Aorta (tissue), 5 donors: Measurements from ENCODE around the gene ALS2. TPM values are rescaled to one million over a fixed set of nuclear protein-coding genes. Genes with fewer than 3 reads are reported as not detected.
"Not testable (repeated sequence)": the region's sequence is repeated elsewhere in the genome, so short reads cannot be mapped to it uniquely, and the experiment has no call there.

ENCODE experiments used
- ATAC-seq: fragments of 200-7000 bp; cut with Tn5 transposase; one replicate; pipeline ENCODE4 v1.9.1; 2022; ENCODE audit warnings: moderate library complexity; ENCODE audit not compliant: low FRiP score
- DNase-seq, 2 donors: peaks; one replicate each; pipeline ENCODE4 v3.0.0-alpha.2; 2020
- H3K27ac ChIP-seq, 2 donors: one replicate each; pipeline ENCODE4 v1.5.1; 2013; ENCODE audit warnings: low read length in 2 of 2, mild to moderate bottlenecking in 2 of 2, moderate library complexity in 2 of 2, control low read depth in 1 of 2, inconsistent platforms in 1 of 2, low read depth in 1 of 2
- H3K27me3 ChIP-seq, 2 donors: one replicate each; pipeline ENCODE4 v1.6.1; 2013; ENCODE audit warnings: control low read depth in 1 of 2, low read length in 1 of 2, mild to moderate bottlenecking in 1 of 2, moderate library complexity in 1 of 2; ENCODE audit not compliant: insufficient read depth in 2 of 2, control insufficient read depth in 1 of 2
- H3K36me3 ChIP-seq, 2 donors: one replicate each; pipeline ENCODE4 v1.6.1; 2013; ENCODE audit warnings: control low read depth in 1 of 2, low read length in 1 of 2, mild to moderate bottlenecking in 1 of 2; ENCODE audit not compliant: insufficient read depth in 2 of 2, control insufficient read depth in 1 of 2
- H3K4me1 ChIP-seq, 2 donors: one replicate each; pipeline ENCODE4 v1.6.1; 2013; ENCODE audit warnings: low read length in 2 of 2, control low read depth in 1 of 2, mild to moderate bottlenecking in 1 of 2, moderate library complexity in 1 of 2; ENCODE audit not compliant: insufficient read depth in 2 of 2, control insufficient read depth in 1 of 2
- H3K4me3 ChIP-seq, 2 donors: one replicate each; pipeline ENCODE4 v1.5.1; 2013; ENCODE audit warnings: low read length in 2 of 2, control low read depth in 1 of 2, mild to moderate bottlenecking in 1 of 2
- H3K9me3 ChIP-seq: one replicate; pipeline ENCODE4 v1.6.1; 2013; ENCODE audit warnings: mild to moderate bottlenecking, low read length; ENCODE audit not compliant: control insufficient read depth
- WGBS, 2 donors: extraction: QIAGEN DNeasy Blood & Tissue Kit; methylation state at CpG; one replicate each; pipeline ENCODE4 v1.1.7; 2013; 5-methylcytosine and 5-hydroxymethylcytosine counted together
- intact Hi-C, 2 donors: fragments of 100-400 bp; cut with DNase I; formaldehyde crosslinking; loops; one replicate each; pipeline versions ENCODE4 v1.14.2 to v1.15.0; 2022
- polyA plus RNA-seq, 2 donors: library from polyadenylated mRNA; stranded (reverse); fragments of 200-250 nt; gene quantifications; one replicate each; pipeline ENCODE4 v1.2.3, GENCODE V29; 2013
- total RNA-seq, 2 donors: library from RNA; stranded (reverse); fragmentation: NEBNext Ultra II Directional; extraction: Animal tissue kit (Norgen Biotek cat#: 25700); gene quantifications; one replicate each; pipeline ENCODE4 v1.2.1, GENCODE V29; 2021
- donor health status: healthy with polysubstance abuse.
- donor health status: Bipolar disorder and iron deficiency.
- donor health status: DM: no; HTN: no; CAD: no.
- donor health status: DM: no; HTN: no; CAD: no.
- donor health status: DM: yes; HTN: yes; CAD: no.

Gene ALS2
- total and polyA plus RNA-seq, 4 donors = 9.2 to 26.4 (median 17.2) TPM

- H3K4me1 ChIP-seq = peaks cover 0 to 2% of the 10 kb centered on the region in 2 donors
- H3K27me3 ChIP-seq = no peaks in the 10 kb centered on the region
- 85 to 89% methylated on average over 9 of the region's 9 CpGs for WGBS, 2 donors
- no peak overlapping the region for H3K4me3 ChIP-seq
- no peak for ATAC-seq
- DNase-seq = no peak
- intact Hi-C loops = no loop called here
- no peaks in the 10 kb centered on the region for H3K36me3 ChIP-seq
- no peak overlapping the region for H3K27ac ChIP-seq
- H3K9me3 ChIP-seq = no peaks in the 10 kb centered on the region
Measured at GRCh38 chr2:201813996-201814760, 33.4 kb upstream of the ALS2 start.

GRCh38 chr2:201810604-201811003 is 29.9 kb upstream of the ALS2 start:
- 93 to 94% methylated on average over 7 of the region's 7 CpGs for WGBS, 2 donors
- H3K4me1 ChIP-seq, H3K9me3 ChIP-seq, H3K36me3 ChIP-seq, ATAC-seq, DNase-seq, H3K27ac ChIP-seq, H3K4me3 ChIP-seq, intact Hi-C loops, H3K27me3 ChIP-seq: not testable (repeated sequence)

GRCh38 chr2:201809633-201810032 is 28.9 kb upstream of the ALS2 start:
- Histone ChIP-seq H3K4me1 (peaks cover 2 to 5% of the 10 kb centered on the region in 2 donors), H3K27me3 (no peaks in the 10 kb centered on the region), H3K36me3 (no peaks in the 10 kb centered on the region), H3K27ac (no peak overlapping the region), H3K9me3 (no peaks in the 10 kb centered on the region), H3K4me3 (no peak overlapping the region)
- no peak for DNase-seq
- 92 to 95% methylated on average over 4 of the region's 4 CpGs for WGBS, 2 donors
- ATAC-seq = no peak
- intact Hi-C loops = loop anchor here in 1 of 2 donors (2.0 kb wide), 1 partner anchor 29 kb away; no protein-coding TSS in a partner anchor

GRCh38 chr2:201808027-201808426 is 27.3 kb upstream of the ALS2 start:
- WGBS, 2 donors = 67 to 69% methylated on average over 2 of the region's 2 CpGs
- DNase-seq (no peak), ATAC-seq (no peak)
- no peaks in the 10 kb centered on the region for H3K27me3 ChIP-seq
- H3K9me3 ChIP-seq = no peaks in the 10 kb centered on the region
- peaks cover 2 to 5% of the 10 kb centered on the region in 2 donors for H3K4me1 ChIP-seq
- intact Hi-C loops = loop anchor here in 1 of 2 donors (2.0 kb wide), 1 partner anchor 31 kb away; no protein-coding TSS in a partner anchor
- no peaks in the 10 kb centered on the region for H3K36me3 ChIP-seq
- no peak overlapping the region for H3K4me3 ChIP-seq
- H3K27ac ChIP-seq = peak overlapping the region; percentile 73 to 95

- Histone ChIP-seq H3K4me3 (no peak overlapping the region), H3K9me3 (no peaks in the 10 kb centered on the region), H3K36me3 (no peaks in the 10 kb centered on the region), H3K4me1 (peaks cover 2 to 5% of the 10 kb centered on the region in 2 donors), H3K27me3 (no peaks in the 10 kb centered on the region), H3K27ac (peak overlapping the region; percentile 73 to 95)
- DNase-seq (peak; percentile 51 to 80), ATAC-seq (peak; percentile 87)
- 23 to 27% methylated on average over 8 of the region's 8 CpGs for WGBS, 2 donors
- intact Hi-C loops = no loop called here
Measured at GRCh38 chr2:201807452-201807999, 26.8 kb upstream of the ALS2 start.

- peak; percentile 56 for ATAC-seq
- intact Hi-C loops = no loop called here
- no peaks in the 10 kb centered on the region for H3K27me3 ChIP-seq
- H3K36me3 ChIP-seq = no peaks in the 10 kb centered on the region
- no peak within 1 kb of the TSS for H3K4me3 ChIP-seq
- 32% methylated on average over 10 of the region's 10 CpGs for WGBS, 2 donors
- H3K27ac ChIP-seq = peak within 1 kb of the TSS; percentile 90
- H3K9me3 ChIP-seq = no peaks in the 10 kb centered on the region
- no peak for DNase-seq
- peaks cover 2 to 5% of the 10 kb centered on the region in 2 donors for H3K4me1 ChIP-seq
Measured at GRCh38 chr2:201806442-201807170, 25.9 kb upstream of the ALS2 start, which contains the start of gene CDK15. CDK15 (plus strand) TSS chr2:201806537; CDS start chr2:201806665, 128 bp downstream.

- not testable (repeated sequence) for H3K4me3 ChIP-seq, H3K9me3 ChIP-seq, DNase-seq, H3K36me3 ChIP-seq, ATAC-seq, H3K4me1 ChIP-seq, H3K27me3 ChIP-seq, H3K27ac ChIP-seq
- WGBS, 2 donors = 92 to 94% methylated on average over 2 of the region's 2 CpGs
- intact Hi-C loops = loop anchor here (5.0 kb wide), 3 partner anchors 48 to 378 kb away; no protein-coding TSS in a partner anchor
Measured at GRCh38 chr2:201798914-201799285, 18.2 kb upstream of the ALS2 start.

GRCh38 chr2:201798252-201798913 is 17.6 kb upstream of the ALS2 start:
- peaks cover 0 to 2% of the 10 kb centered on the region in 2 donors for H3K4me1 ChIP-seq
- no peaks in the 10 kb centered on the region for H3K27me3 ChIP-seq
- H3K9me3 ChIP-seq = no peaks in the 10 kb centered on the region
- no peak for ATAC-seq
- no peak for DNase-seq
- H3K4me3 ChIP-seq = no peak overlapping the region
- peak overlapping the region; percentile 36 to 97 for H3K27ac ChIP-seq
- 26 to 27% methylated on average over 7 of the region's 7 CpGs for WGBS, 2 donors
- H3K36me3 ChIP-seq = no peaks in the 10 kb centered on the region
- intact Hi-C loops = loop anchor here (5.0 kb wide), 3 partner anchors 49 to 379 kb away; no protein-coding TSS in a partner anchor
